Measurements from ENCODE around the gene SMG1.

Gene SMG1

GRCh38 chr16:18950469-18951185 lies 24.4 kb upstream of the SMG1 start:
- H3K4me3 ChIP-seq (ENCODE audit: low read depth, low read length, poor library complexity, severe bottlenecking): no peak overlapping the region
- no peaks in the 10 kb centered on the region for H4K20me1 ChIP-seq (ENCODE audit: insufficient read depth, low read length)
- H3K4me1 ChIP-seq (ENCODE audit: insufficient read depth, low read length, severe bottlenecking): peaks cover 5% of the 10 kb centered on the region
- no peak overlapping the region for H3K9ac ChIP-seq (ENCODE audit: low read length)
- H3K9me3 ChIP-seq (ENCODE audit: low read length): no peaks in the 10 kb centered on the region
- no peaks in the 10 kb centered on the region for H3K27me3 ChIP-seq (ENCODE audit: insufficient read depth, low read length)
- no peak for TF ChIP-seq EZH2 (IDR thresholded peaks at IDR 0.05; ENCODE audit: borderline replicate concordance, low read length)
- no peak for TF ChIP-seq CTCF (IDR thresholded peaks at IDR 0.05; ENCODE audit: low read length)
- no peaks in the 10 kb centered on the region for H3K9me2 ChIP-seq (ENCODE audit: low read depth, low read length)
- no peaks in the 10 kb centered on the region; the same call in 1 of the 2 replicates for H3K36me3 ChIP-seq (ENCODE audit: insufficient read depth, low read length)
- H3F3A ChIP-seq (ENCODE audit: insufficient read depth, low read length): no peaks in the 10 kb centered on the region
- H3K4me2 ChIP-seq (ENCODE audit: low read length): no peak overlapping the region
- H2AFZ ChIP-seq (ENCODE audit: low read length): no peak overlapping the region
- H3K27ac ChIP-seq (ENCODE audit: low read depth, low read length, poor library complexity, severe bottlenecking): no peak overlapping the region
- no peaks in the 10 kb centered on the region for H3K79me2 ChIP-seq (ENCODE audit: insufficient read depth, low read length)

GRCh38 chr16:18948372-18949020 lies 22.3 kb upstream of the SMG1 start:
- Histone ChIP-seq H3K27ac (ENCODE audit: low read depth, low read length, poor library complexity, severe bottlenecking) (no peak overlapping the region), H3K4me1 (ENCODE audit: insufficient read depth, low read length, severe bottlenecking) (peaks cover 5% of the 10 kb centered on the region), H3K27me3 (ENCODE audit: insufficient read depth, low read length) (no peaks in the 10 kb centered on the region; the same call in 1 of the 2 replicates), H3K9ac (ENCODE audit: low read length) (no peak overlapping the region), H3F3A (ENCODE audit: insufficient read depth, low read length) (no peaks in the 10 kb centered on the region), H3K79me2 (ENCODE audit: insufficient read depth, low read length) (no peaks in the 10 kb centered on the region), H3K4me3 (ENCODE audit: low read depth, low read length, poor library complexity, severe bottlenecking) (no peak overlapping the region), H3K36me3 (ENCODE audit: insufficient read depth, low read length) (no peaks in the 10 kb centered on the region; the same call in 1 of the 2 replicates), H3K9me2 (ENCODE audit: low read depth, low read length) (no peaks in the 10 kb centered on the region), H2AFZ (ENCODE audit: low read length) (no peak overlapping the region), H4K20me1 (ENCODE audit: insufficient read depth, low read length) (no peaks in the 10 kb centered on the region), H3K4me2 (ENCODE audit: low read length) (no peak overlapping the region), H3K9me3 (ENCODE audit: low read length) (no peaks in the 10 kb centered on the region)
- no peak for TF ChIP-seq CTCF (IDR thresholded peaks at IDR 0.05; ENCODE audit: low read length)
- no peak for TF ChIP-seq EZH2 (IDR thresholded peaks at IDR 0.05; ENCODE audit: borderline replicate concordance, low read length)

DNA sequence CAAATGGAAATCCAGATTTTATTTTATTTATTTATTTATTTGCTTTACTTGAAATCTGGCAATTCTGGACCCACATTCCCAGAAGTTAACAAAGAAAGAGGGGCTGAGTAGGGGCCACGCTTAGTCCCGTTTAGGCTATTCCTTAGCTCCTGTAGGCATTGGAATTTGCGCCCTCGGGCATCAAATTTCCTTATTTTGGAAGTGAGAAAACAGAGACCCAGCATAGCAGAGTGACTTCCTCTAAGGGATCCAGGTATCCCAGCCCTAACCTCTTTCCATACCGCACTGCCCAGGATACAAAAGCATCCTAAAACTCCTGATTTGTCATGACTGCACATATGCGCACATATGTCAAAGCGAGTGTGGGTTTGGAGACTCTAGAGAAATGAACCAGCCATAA lies 19.0 kb upstream of the SMG1 start:
- Histone ChIP-seq H2AFZ (ENCODE audit: low read length) (no peak overlapping the region), H3F3A (ENCODE audit: insufficient read depth, low read length) (no peaks in the 10 kb centered on the region), H4K20me1 (ENCODE audit: insufficient read depth, low read length) (no peaks in the 10 kb centered on the region), H3K79me2 (ENCODE audit: insufficient read depth, low read length) (no peaks in the 10 kb centered on the region), H3K9me2 (ENCODE audit: low read depth, low read length) (no peaks in the 10 kb centered on the region), H3K9ac (ENCODE audit: low read length) (no peak overlapping the region), H3K4me2 (ENCODE audit: low read length) (no peak overlapping the region), H3K4me1 (ENCODE audit: insufficient read depth, low read length, severe bottlenecking) (peaks cover 5% of the 10 kb centered on the region), H3K9me3 (ENCODE audit: low read length) (no peaks in the 10 kb centered on the region), H3K27ac (ENCODE audit: low read depth, low read length, poor library complexity, severe bottlenecking) (no peak overlapping the region), H3K27me3 (ENCODE audit: insufficient read depth, low read length) (no peaks in the 10 kb centered on the region; the same call in 1 of the 2 replicates), H3K4me3 (ENCODE audit: low read depth, low read length, poor library complexity, severe bottlenecking) (no peak overlapping the region), H3K36me3 (ENCODE audit: insufficient read depth, low read length) (no peaks in the 10 kb centered on the region; the same call in 1 of the 2 replicates)
- no peak for TF ChIP-seq EZH2 (IDR thresholded peaks at IDR 0.05; ENCODE audit: borderline replicate concordance, low read length)
- TF ChIP-seq CTCF (IDR thresholded peaks at IDR 0.05; ENCODE audit: low read length): no peak

Data from OCI-LY1 (cell line).